Urinary bladder (tissue), 4 donors: ENCODE measurements around the gene USP21. TPM values are rescaled to one million over a fixed set of nuclear protein-coding genes. Genes with fewer than 3 reads are reported as not detected.
"Not testable (repeated sequence)": the region's sequence is repeated elsewhere in the genome, so short reads cannot be mapped to it uniquely, and the experiment has no call there.

Experiments used
- DNase-seq: peaks from one replicate; pipeline ENCODE4 v3.0.0-alpha.2; 2015; ENCODE audit errors: extremely low spot score
- H3K27ac ChIP-seq: one replicate; pipeline ENCODE4 v1.5.1; 2013; ENCODE audit warnings: low read depth, mild to moderate bottlenecking, moderate library complexity
- H3K36me3 ChIP-seq: one replicate; pipeline ENCODE4 v1.6.1; 2013; ENCODE audit warnings: mild to moderate bottlenecking, moderate library complexity; ENCODE audit not compliant: insufficient read depth
- H3K4me1 ChIP-seq: one replicate; pipeline ENCODE4 v1.6.1; 2013; ENCODE audit warnings: mild to moderate bottlenecking, moderate library complexity; ENCODE audit not compliant: insufficient read depth
- H3K4me3 ChIP-seq: one replicate; pipeline ENCODE4 v1.5.1; 2013; ENCODE audit warnings: low read depth, low read length
- WGBS: extraction: QIAGEN DNeasy Blood & Tissue Kit; methylation state at CpG from one replicate; pipeline ENCODE4 v1.1.7; 2013; 5-methylcytosine and 5-hydroxymethylcytosine counted together
- polyA plus RNA-seq: library from polyadenylated mRNA; stranded (reverse); fragments of 200-250 nt; gene quantifications from one replicate; pipeline ENCODE4 v1.2.3, GENCODE V29; 2013
- total RNA-seq: library from RNA; depleted of rRNA; stranded (reverse); fragments of >200 nt; gene quantifications from one replicate; pipeline ENCODE4 v1.2.3, GENCODE V29; 2014
- donor health status: healthy with polysubstance abuse.
- donor health status: healthy.

The USP21 gene
- total RNA-seq (12.5 TPM), polyA plus RNA-seq (28.4 TPM)

GRCh38 chr1:161159087-161159912 lies at the start of gene USP21:
Gene USP21 (plus strand): TSS chr1:161159500. CDS start chr1:161160641, 1,141 bp downstream.
- WGBS = 1% methylated on average over 60 of the region's 60 CpGs
- Histone ChIP-seq H3K4me3 (peak within 1 kb of the TSS; percentile 94), H3K36me3 (no peaks in the 10 kb centered on the region), H3K27ac (peak within 1 kb of the TSS; percentile 68), H3K4me1 (peaks cover 1% of the 10 kb centered on the region)
- peak; percentile 86 for DNase-seq

GRCh38 chr1:161111117-161111516 lies 48.2 kb upstream of the USP21 start:
- Histone ChIP-seq H3K4me3 (no peak overlapping the region), H3K27ac (no peak overlapping the region), H3K4me1 (peaks cover 3% of the 10 kb centered on the region), H3K36me3 (peaks cover 3% of the 10 kb centered on the region)
- DNase-seq = no peak
- WGBS = 97% methylated on average over 3 of the region's 3 CpGs

GRCh38 chr1:161111527-161111926 lies 47.8 kb upstream of the USP21 start:
- peaks cover 3% of the 10 kb centered on the region for H3K36me3 ChIP-seq
- H3K4me3 ChIP-seq = no peak overlapping the region
- WGBS = 94% methylated on average over 2 of the region's 2 CpGs
- no peak for DNase-seq
- H3K27ac ChIP-seq = no peak overlapping the region
- peaks cover 3% of the 10 kb centered on the region for H3K4me1 ChIP-seq

- no peak overlapping the region for H3K4me3 ChIP-seq
- no peak overlapping the region for H3K27ac ChIP-seq
- 90% methylated on average over 1 of the region's 1 CpG for WGBS
- peaks cover 3% of the 10 kb centered on the region for H3K4me1 ChIP-seq
- no peak for DNase-seq
- peaks cover 3% of the 10 kb centered on the region for H3K36me3 ChIP-seq
These were observed 45.4 kb upstream of the USP21 start for GRCh38 chr1:161113915-161114314.

GRCh38 chr1:161114556-161114955 lies 44.7 kb upstream of the USP21 start:
- peaks cover 2% of the 10 kb centered on the region for H3K36me3 ChIP-seq
- DNase-seq = no peak
- peaks cover 3% of the 10 kb centered on the region for H3K4me1 ChIP-seq
- no peak overlapping the region for H3K4me3 ChIP-seq
- H3K27ac ChIP-seq = no peak overlapping the region
- WGBS = 80% methylated on average over 2 of the region's 2 CpGs

GRCh38 chr1:161115132-161115711 lies 44.1 kb upstream of the USP21 start:
- 91% methylated on average over 12 of the region's 12 CpGs for WGBS
- peaks cover 3% of the 10 kb centered on the region for H3K4me1 ChIP-seq
- H3K4me3 ChIP-seq = no peak overlapping the region
- H3K36me3 ChIP-seq = no peaks in the 10 kb centered on the region
- no peak overlapping the region for H3K27ac ChIP-seq
- DNase-seq = no peak

GRCh38 chr1:161115961-161116360 lies 43.3 kb upstream of the USP21 start:
- H3K36me3 ChIP-seq, DNase-seq, H3K27ac ChIP-seq, H3K4me1 ChIP-seq, H3K4me3 ChIP-seq: not testable (repeated sequence)
- 93% methylated on average over 6 of the region's 6 CpGs for WGBS

- peaks cover 1% of the 10 kb centered on the region for H3K36me3 ChIP-seq
- H3K4me1 ChIP-seq = peaks cover 3% of the 10 kb centered on the region
- peak within 1 kb of the TSS; percentile 91 for H3K27ac ChIP-seq
- WGBS = under 1% methylated on average over 58 of the region's 58 CpGs
- H3K4me3 ChIP-seq = peak within 1 kb of the TSS; percentile 64
- DNase-seq = no peak
These were observed 41.3 kb upstream of the USP21 start, which contains the start of the genes NIT1 and PFDN2 for GRCh38 chr1:161117759-161118581. Gene NIT1 (plus strand): TSS chr1:161118105. CDS start chr1:161118177, 72 bp downstream. Gene PFDN2 (minus strand): TSS chr1:161118037. CDS start chr1:161118026, 11 bp downstream.

GRCh38 chr1:161119092-161119903 lies 40.0 kb upstream of the USP21 start:
- DNase-seq = no peak
- Histone ChIP-seq H3K4me1 (peaks cover 3% of the 10 kb centered on the region), H3K4me3 (peak overlapping the region; percentile 64), H3K36me3 (peaks cover 1% of the 10 kb centered on the region), H3K27ac (peak overlapping the region; percentile 32)
- WGBS = 40% methylated on average over 10 of the region's 10 CpGs

GRCh38 chr1:161121042-161121650 lies 38.2 kb upstream of the USP21 start:
- peaks cover 1% of the 10 kb centered on the region for H3K36me3 ChIP-seq
- H3K27ac ChIP-seq = no peak overlapping the region
- 84% methylated on average over 3 of the region's 3 CpGs for WGBS
- no peak for DNase-seq
- H3K4me3 ChIP-seq = no peak overlapping the region
- no peaks in the 10 kb centered on the region for H3K4me1 ChIP-seq

- H3K4me3 ChIP-seq = no peak overlapping the region
- H3K36me3 ChIP-seq = peaks cover 1% of the 10 kb centered on the region
- no peak for DNase-seq
- no peak overlapping the region for H3K27ac ChIP-seq
- no peaks in the 10 kb centered on the region for H3K4me1 ChIP-seq
- 82% methylated on average over 4 of the region's 4 CpGs for WGBS
These were observed 37.5 kb upstream of the USP21 start for GRCh38 chr1:161121834-161122233.

- H3K36me3 ChIP-seq = peaks cover 6% of the 10 kb centered on the region
- H3K4me1 ChIP-seq = no peaks in the 10 kb centered on the region
- H3K27ac ChIP-seq = no peak overlapping the region
- no peak for DNase-seq
- H3K4me3 ChIP-seq = no peak overlapping the region
- 89% methylated on average over 6 of the region's 6 CpGs for WGBS
These were observed 36.3 kb upstream of the USP21 start for GRCh38 chr1:161122967-161123366.
